GM19099 (cell line): ENCODE results near the gene LRRC75A.
A peak's percentile ranks its signal among the peaks of the same experiment; 100 is the strongest.

Source experiments
- POLR2A ChIP-seq: IDR thresholded peaks from 3 replicates; pipeline ENCODE4 v1.6.1; 2011; ENCODE audit warnings: low read depth; ENCODE audit not compliant: insufficient read length; ENCODE audit errors: extremely low read depth

LRRC75A gene

GRCh38 chr17:16437083-16437482 lies 54.9 kb downstream of the LRRC75A start:
- TF ChIP-seq POLR2A = no peak

GRCh38 chr17:16435925-16436886 lies 55.8 kb downstream of the LRRC75A start:
- TF ChIP-seq POLR2A = peak; percentile 2

- TF ChIP-seq POLR2A = no peak
These were observed 57.3 kb downstream of the LRRC75A start for GRCh38 chr17:16434662-16435061.

- TF ChIP-seq POLR2A = no peak
These were observed 58.5 kb downstream of the LRRC75A start for GRCh38 chr17:16433514-16433913.

- TF ChIP-seq POLR2A = no peak
These were observed 60.0 kb downstream of the LRRC75A start for GRCh38 chr17:16432017-16432416.

GRCh38 chr17:16430650-16431049 lies 61.3 kb downstream of the LRRC75A start:
- TF ChIP-seq POLR2A = no peak

- no peak for TF ChIP-seq POLR2A
These were observed 62.9 kb downstream of the LRRC75A start for GRCh38 chr17:16429083-16429482.

GRCh38 chr17:16428098-16428882 lies 63.7 kb downstream of the LRRC75A start:
- TF ChIP-seq POLR2A = peak; percentile 7

GRCh38 chr17:16427020-16427419 lies 65.0 kb downstream of the LRRC75A start:
- TF ChIP-seq POLR2A = no peak

- no peak for TF ChIP-seq POLR2A
These were observed 66.0 kb downstream of the LRRC75A start for GRCh38 chr17:16425698-16426659.

GRCh38 chr17:16425202-16425601 lies 66.8 kb downstream of the LRRC75A start:
- TF ChIP-seq POLR2A = no peak

- TF ChIP-seq POLR2A = no peak
These were observed 68.6 kb downstream of the LRRC75A start for GRCh38 chr17:16423226-16423872.

- TF ChIP-seq POLR2A = no peak
These were observed 69.6 kb downstream of the LRRC75A start for GRCh38 chr17:16422416-16422815.

GRCh38 chr17:16419929-16420271 lies 72.1 kb downstream of the LRRC75A start:
- no peak for TF ChIP-seq POLR2A
